ENCODE measurements around the gene CHPF2. TPM values are rescaled to one million over a fixed set of nuclear protein-coding genes. Genes with fewer than 3 reads are reported as not detected.
A peak's percentile ranks its signal among the peaks of the same experiment; 100 is the strongest.

CHPF2 gene
- polyA plus RNA-seq, 3 donors: 20.3 to 28.1 (median 25.9) TPM

DNA sequence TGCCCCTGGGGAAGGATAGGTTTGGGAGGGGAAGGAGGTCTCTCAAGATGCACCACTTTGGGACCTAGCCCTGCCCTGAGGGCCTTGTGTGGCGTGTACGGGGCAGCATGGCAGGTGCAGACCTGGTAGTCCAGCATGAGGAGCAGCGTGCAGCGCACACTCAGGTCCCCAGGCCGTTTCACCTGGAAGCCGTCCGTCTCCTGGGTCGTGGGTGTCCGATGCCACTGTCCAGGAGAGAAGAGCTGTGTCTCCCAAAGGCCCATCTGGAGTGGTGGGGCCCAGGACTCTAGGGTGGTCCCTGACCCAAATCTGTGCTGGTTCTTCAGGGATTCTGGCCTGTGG is 9.4 kb downstream of the CHPF2 start:
- DNase-seq (ENCODE audit: extremely low read depth in 1 of 11, low read depth in 9 of 11, low spot score in 4 of 11): no peak

DNA sequence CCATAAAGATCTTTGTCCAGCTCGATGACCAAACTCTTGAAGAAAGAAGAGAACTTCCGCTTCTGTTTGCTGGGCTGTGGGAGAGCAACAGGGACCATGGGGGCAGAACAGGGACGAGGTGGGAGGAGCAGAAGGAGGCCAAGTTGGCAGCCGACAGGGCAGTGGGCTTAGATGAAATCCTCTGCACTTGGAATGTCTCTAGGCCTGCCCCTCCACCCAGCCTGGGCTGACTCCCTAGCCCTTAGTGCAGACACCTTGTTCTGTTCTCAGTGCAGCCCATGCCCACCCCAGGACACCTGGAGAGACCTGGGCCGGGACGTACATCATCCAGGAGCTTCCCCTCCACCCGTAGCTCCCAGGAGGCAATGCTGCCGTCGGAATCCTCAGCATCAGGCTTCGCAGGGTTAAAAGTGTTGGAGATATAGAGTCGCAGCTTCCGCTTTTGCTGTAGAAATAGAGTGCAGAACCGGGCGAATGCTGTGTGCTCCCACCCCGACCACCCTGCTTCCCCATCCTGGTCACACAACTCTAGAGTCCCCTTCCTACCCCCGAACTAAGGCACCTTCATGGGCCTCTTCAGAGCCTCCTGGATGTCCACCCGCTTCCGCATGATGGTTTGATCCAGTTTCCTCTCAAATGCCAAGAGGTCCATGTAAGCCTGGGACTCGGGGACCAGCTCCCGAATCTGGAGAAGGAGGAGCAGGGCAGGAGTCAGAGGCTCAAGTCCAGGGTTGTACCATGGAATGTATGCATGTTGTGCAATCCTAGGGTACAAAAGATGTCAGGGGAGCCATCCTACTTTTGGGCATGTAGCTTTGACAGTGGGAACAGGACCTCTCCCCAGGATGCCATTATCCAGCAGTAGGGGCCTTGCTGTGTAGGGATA is 10.1 kb downstream of the CHPF2 start:
- DNase-seq (ENCODE audit: extremely low read depth in 1 of 11, low read depth in 9 of 11, low spot score in 4 of 11): no peak

DNA sequence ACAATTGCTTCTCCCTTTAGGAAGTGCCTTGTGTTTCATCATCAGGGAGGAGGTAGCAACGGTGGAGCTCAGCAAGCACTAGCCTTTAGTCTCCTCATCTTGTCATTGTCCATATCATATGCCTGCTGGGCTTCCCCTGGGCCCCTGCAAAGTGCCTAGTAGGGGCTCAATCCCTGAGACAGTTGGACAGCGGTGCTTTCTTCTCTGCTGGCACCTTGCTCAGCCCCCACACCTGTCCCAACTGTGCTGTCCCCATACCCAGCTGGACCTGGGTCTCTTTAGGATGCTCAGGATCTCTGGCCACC is 10.7 kb downstream of the CHPF2 start:
- DNase-seq (ENCODE audit: extremely low read depth in 1 of 11, low read depth in 9 of 11, low spot score in 4 of 11): no peak

DNA sequence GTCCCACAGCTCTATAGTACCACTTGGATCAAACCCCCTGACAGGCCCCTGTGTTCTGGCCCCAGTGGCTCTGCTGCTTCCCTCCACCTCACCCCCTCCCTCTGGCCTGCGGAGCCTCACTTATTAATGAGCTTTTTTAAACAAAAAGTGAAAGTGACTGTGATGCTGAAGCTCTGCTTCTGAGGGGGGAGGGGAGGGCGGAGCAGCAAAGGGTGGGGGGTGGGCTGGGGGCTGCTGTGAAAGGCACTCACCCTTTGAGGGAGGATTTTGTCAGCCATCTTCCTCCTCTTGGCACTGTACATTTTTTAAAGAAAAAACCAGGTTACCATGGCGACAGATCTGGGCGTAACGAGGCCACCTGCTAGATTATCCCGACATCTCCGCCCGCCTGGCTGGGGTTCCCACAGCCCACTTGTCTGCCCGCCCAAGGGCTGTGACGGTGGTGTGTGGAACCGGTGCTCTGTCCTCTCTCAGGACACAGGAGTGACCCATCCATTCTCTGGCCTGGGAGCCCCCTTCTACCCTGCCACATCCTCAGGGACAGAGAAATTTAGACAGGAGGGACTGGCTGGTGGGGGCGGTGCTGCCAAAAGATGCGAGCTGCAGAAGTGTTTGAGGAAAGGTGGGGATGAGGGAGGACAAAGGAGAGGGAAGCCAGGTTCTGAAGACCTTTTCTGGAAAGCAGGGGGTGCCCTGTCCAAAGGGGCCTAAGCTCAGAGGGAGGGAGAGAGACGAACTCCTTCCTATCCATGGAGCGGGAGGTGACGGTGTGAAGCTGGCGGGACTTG is 11.3 kb downstream of the CHPF2 start:
- DNase-seq (ENCODE audit: extremely low read depth in 1 of 11, low read depth in 9 of 11, low spot score in 4 of 11): no peak

DNA sequence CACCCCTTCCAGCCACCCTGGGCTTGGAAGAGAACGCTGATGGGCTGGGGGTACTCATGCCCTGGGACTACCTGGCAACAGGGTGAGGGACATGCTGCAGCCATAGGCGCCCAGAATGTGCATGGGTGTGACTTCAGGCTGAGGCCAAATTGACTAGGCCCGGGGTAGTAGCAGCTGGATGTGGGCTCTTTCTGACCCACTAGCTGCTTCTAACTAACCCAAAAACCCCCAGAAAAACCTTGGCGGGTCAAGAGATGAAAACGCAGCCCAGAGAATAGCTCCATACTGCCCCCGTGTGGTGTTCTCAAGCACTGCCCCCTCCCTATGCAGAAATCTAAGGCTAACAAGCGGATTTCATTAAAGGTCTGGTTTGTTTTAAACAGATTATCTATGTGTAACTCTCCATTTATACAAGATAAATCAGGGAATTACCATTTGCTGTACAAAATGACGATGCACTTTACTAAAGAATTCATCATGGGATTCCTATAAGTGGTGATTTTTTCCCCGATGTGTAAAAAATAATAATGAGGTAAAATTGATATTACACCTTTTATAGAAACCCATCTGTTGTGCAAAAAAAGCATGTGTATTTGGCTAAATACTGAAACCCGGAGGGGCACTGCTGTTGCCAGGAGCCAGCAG is 12.0 kb downstream of the CHPF2 start:
- no peak for DNase-seq (ENCODE audit: extremely low read depth in 1 of 11, low read depth in 9 of 11, low spot score in 4 of 11)

DNA sequence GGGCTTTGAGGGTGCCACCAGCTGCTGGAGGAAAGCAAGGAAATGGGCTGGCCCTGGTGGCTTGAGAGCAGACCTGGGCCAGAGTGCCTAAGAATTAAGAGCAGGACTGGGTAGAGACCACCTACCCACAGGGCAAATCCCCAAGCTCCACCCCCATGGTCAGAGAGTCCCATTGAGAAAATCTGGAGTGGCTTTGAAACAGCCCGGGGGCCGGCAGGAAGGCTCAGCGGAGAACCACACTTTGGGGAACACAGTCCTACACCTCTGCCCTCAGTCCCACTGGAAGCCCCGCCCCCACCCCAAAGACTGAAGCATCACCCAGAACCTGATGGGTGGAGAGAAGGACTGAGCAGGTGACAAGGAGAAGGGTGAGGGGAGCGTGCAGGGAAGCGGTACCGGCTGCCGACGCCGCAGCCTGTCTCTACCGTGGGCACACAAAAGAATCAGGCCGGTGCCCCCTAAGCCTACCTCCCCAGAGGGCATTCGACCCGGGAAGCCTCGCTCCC is 12.6 kb downstream of the CHPF2 start:
- DNase-seq (ENCODE audit: extremely low read depth in 1 of 11, low read depth in 9 of 11, low spot score in 4 of 11): no peak

DNA sequence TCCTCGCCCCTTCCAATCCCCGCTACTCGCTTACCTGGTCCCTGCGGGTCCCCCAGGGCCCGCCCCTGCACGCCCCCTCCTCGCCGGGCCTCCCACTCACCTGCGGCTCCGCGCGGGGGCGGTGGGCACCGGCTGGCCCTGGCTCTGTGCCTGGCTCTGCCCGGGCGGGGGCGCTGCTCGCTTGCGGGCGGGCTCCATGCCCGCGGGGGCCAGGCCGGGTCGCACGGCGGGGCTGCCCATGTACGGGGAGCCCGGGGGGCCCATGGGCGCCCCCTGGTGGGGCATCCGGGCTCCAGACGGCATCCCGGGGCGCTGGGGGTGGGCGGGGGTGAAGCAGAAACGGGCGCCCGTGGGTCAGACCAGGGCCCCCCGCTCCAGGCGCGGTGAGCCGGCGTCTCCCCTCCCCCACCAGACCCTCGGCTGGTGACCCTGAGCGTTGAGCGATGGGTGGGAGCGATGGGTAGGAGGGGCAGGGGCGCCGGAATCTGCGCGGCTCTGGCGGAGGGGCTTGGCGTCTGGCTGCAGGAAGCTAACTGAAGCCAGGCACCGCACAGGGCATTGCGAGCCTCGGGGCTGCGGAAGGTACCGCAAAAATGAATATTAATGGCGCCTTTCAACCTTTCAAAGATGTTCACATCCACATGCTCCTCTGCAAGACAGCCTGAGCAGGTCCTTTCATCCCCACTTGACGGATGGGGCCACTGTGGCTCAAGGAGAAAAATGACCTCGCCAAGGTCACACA is 13.2 kb downstream of the CHPF2 start:
- no peak for DNase-seq (ENCODE audit: extremely low read depth in 1 of 11, low read depth in 9 of 11, low spot score in 4 of 11)

DNA sequence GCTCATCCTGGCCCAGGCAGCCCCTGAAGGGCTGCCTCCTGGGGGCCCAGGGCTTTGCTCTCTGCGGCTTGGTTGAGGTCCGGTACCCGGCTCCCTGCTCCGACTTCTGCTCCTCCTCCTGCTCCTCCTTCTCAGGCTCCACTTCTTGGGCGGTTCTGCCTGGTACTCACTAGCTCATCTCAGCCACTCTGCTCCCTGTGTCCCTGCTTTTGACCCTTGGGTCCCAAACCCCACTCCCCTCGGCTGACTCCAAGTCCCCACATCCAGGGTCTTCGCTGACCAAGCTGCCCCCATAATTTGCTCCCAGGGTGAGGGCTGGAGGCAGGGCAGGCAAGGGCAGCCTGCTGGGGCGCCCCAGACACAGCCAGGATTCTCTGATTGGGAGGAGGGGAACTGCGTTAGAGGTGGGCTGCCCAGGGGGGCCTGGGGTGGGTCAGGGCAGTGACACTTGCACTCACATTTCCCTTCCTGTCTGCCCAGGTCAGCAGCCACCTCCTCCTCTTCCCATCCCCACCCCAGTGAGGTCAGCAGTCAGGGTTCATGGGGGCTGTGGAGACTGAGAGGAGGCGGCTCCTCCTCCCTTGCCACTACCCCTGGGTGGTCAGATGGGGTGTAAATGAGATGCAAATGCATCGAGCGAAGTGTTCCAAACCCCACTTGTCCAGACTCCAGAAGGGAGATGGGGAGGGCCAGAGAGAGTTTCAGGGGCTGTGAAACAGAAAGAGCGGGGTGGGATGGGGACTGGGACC is 14.0 kb downstream of the CHPF2 start:
- DNase-seq (ENCODE audit: extremely low read depth in 1 of 11, low read depth in 9 of 11, low spot score in 4 of 11): no peak

DNA sequence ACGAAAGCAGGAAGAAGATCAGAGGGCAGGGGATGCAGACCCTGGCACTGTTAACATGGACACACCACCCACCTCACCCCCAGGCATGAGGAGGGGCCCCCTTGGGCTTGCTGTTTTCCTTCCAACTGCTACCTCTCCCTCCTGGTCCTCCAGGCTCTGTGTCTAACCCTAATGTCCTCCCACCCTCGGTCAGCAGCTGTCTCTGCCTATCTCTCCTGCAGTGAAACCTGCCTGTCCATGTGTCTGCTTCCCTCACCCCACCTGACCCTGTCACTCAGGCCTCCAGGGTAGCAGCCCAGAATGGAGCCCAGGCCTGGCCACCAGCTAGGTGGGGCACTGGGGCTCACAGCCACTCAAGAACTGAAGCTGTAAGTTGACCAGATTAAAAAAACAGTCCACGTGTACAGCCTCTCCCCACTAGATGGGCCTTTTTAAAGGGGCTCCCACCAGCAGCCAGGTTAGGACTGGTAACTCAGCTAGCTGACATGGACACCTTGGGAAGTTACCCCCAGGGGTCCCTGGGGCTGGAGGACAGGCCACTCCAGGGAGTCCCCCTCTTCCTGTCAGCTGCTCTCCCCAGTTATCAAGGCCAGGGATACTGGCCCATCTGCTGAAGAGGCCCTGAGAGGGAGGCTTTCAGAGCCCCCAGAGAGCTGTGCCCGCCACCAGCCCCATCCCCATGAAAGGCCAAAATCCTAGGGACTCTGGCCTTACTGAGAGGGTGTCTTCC is 14.7 kb downstream of the CHPF2 start:
- no peak for DNase-seq (ENCODE audit: extremely low read depth in 1 of 11, low read depth in 9 of 11, low spot score in 4 of 11)

DNA sequence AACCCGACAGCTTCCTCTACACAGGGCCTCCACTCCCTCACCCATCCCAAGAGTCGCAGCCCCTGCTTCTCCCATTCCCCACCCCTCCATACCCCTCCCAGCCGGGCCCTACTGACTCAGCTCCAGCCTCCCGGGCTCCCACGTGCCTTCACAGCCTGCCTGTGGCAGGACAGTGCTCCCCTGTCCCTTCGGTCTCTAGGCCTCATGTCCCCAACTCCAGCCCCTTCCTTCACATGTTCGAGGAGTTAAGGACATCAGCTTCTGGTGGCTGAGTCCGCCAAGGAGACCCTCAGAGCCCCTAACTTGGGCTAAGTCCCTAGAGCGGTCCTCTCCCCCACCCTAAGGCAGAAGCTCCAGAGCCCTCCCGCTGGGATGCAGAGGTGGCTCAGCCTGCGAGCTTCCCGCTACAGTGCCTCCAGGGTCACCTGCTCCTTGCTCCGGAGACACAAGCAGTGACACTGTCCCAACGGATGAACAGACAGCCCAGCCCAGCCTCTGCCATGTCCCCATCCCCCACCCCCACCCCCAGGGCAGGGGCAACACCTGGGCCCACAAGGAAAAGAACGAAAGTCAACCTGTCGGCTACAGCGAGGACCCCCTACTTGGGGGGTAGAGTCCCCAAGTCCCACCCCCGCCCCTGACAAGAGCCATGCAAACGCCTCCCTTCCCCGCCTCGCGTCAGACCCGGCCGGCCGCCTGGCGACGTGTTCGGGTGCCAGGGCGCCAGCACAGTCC is 15.5 kb downstream of the CHPF2 start:
- DNase-seq (ENCODE audit: extremely low read depth in 1 of 11, low read depth in 9 of 11, low spot score in 4 of 11): no peak

DNA sequence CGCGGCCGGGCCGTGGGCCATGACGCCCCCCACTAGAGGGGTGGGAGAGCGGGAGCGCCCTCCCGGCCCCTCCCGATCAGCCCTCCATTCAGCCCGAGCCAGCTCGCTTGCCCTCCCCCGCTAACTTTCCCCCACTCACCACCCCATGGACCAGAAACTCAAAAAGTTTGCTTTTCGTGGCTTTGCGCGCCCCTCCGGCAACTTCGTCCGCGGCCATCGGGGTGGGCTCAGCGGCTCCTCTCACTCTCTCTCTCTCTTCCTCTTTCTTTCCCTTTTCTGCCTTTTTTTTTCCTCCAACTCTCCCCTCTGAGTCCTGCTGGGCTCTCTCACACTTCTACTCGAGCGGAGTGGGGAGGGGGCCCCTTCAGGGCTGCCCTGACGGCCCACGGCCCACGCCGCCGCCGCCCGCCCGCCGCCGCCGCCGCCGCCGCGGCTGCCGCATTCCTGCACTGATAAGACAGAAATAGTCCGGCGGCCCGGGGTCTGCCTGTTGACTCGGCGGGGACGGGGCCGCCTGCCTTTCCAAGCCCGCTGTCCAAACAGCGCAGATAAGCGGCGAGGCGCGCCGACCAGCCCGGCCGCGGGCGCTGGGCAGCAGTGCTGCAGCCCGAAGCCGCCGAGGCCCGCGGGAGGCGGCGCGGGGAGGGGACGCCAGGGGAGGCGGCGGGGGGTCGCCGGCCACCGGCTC is 16.2 kb downstream of the CHPF2 start, which contains the start of gene SMARCD3:
SMARCD3 (minus strand) TSS at position 349 of the 688 bp plus-strand sequence; CDS start at position 217, 132 bp downstream.
- peak in 2 of 11 donors; percentile 73 to 76 for DNase-seq (ENCODE audit: extremely low read depth in 1 of 11, low read depth in 9 of 11, low spot score in 4 of 11)

DNA sequence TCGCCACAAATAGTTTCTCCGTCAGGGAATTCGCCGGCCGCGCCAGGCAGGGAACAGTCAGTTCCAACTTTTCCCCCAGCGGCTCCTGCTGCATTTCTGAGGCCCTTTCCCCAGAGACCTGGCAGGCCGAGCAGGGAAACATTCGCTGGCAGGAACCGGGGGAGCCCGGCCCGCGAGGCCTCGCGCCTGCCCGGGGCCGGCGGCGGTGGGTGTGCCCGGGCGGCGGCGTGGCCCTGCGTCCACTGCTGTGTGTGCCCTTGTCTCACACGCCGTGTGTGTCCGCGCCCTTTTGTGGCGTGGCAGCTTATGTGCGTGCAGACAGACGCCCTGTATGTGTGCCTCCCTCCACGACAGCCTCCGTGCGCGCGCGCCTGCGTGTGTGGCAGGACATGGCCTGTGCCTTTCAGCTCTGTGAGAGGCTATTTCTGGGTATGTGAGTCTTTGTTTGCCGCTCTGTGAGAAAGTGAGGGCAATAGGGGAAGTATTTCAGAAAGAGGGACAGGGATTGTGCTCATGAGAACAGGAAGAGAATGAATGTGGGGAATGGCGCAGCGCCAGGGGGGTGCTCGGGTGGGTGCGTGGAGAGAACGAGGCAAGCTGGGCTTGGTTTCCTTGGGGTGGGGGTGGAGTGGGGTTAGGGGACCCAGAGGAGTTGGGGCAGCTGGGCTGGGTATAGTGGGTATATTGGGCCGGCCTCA is 16.9 kb downstream of the CHPF2 start:
- DNase-seq (ENCODE audit: extremely low read depth in 1 of 11, low read depth in 9 of 11, low spot score in 4 of 11): no peak

DNA sequence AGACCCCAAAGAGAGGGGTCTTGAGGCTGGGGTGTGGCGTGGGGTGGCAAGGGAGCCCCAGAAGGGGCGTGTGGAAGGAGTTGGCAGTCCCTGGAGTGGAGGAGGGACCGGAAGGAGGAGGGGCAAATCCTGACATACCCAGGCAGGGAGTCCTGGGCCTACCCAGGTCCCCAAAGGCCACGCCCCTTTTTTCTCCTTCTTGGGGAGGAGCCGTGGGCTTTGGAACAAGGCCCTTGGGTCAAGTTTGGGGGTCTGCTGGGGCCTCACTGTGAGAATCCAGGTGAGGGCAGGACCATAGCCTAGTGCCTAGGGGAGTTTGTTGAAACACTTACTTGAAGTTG is 17.4 kb downstream of the CHPF2 start:
- no peak for DNase-seq (ENCODE audit: extremely low read depth in 1 of 11, low read depth in 9 of 11, low spot score in 4 of 11)

DNA sequence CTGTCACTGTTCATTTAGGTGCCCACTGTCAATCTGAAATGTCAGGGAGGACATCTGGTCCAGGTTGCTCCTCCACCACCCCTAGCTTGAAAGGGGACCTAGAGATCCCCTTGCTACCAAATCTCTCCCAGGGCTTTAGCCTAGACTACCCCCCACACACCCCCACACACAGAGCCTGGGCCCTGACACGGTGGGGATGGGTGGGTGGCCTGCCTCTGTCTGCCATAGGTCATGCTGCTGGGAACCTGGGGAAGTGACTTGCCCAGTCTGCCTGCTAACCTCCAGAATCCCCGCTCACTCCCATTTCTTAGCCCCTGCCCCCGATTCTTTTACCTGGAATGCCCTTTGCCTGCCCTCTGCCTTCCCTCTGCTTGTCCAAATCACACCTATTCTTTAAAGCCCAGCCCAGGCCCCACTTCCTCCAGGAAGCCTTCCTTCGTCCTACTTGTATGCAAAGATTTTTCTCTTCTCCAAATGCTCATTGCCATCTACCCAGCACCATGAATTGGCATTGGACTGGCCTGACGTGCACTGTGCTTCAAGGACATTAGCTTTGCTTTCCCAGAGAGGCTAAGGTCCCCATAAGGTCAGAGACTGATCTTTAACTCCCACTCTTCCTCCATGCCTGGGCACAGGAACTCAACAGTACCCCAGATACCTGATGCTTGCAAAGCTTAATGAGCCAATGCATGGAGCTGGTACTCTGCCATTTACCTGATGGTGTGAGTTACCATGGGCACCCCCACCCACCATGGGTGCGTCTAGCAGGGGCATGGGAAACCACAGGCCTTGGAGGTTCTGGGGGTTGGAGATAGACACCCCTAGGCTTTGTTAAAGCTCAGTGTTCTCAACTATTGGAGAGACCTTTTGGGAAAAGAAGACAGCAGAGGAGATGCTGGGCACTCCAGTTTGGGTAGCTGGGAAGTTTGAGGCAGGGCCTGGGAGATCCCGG is 18.2 kb downstream of the CHPF2 start:
- no peak for DNase-seq (ENCODE audit: extremely low read depth in 1 of 11, low read depth in 9 of 11, low spot score in 4 of 11)

DNA sequence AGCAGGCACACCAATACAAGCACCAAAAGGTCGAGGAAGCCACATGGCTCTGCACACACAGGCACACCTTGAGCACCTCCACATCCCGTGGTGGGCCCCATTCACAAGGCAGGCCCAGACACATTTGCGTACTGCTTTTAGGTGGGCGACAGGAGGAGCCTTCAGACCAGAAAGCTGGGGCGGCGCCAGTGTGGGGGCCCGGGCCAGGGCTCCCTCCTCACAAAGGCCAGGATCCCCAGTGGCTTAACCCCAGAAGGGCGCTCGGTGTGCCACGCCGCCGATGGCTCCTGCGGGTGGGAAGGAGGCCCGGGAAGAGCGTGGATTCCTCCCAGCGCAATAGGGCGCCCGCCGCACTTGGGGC is 19.0 kb downstream of the CHPF2 start:
- DNase-seq (ENCODE audit: extremely low read depth in 1 of 11, low read depth in 9 of 11, low spot score in 4 of 11): no peak
